Nucleus accumbens (tissue), 56 donors: Measurements from ENCODE around the gene ZMIZ2.

ENCODE experiments used
- DNase-seq, 56 donors: peaks; one replicate each; lab custom pipeline; 2025; lab: John Stamatoyannopoulos, UW

The ZMIZ2 gene

DNA sequence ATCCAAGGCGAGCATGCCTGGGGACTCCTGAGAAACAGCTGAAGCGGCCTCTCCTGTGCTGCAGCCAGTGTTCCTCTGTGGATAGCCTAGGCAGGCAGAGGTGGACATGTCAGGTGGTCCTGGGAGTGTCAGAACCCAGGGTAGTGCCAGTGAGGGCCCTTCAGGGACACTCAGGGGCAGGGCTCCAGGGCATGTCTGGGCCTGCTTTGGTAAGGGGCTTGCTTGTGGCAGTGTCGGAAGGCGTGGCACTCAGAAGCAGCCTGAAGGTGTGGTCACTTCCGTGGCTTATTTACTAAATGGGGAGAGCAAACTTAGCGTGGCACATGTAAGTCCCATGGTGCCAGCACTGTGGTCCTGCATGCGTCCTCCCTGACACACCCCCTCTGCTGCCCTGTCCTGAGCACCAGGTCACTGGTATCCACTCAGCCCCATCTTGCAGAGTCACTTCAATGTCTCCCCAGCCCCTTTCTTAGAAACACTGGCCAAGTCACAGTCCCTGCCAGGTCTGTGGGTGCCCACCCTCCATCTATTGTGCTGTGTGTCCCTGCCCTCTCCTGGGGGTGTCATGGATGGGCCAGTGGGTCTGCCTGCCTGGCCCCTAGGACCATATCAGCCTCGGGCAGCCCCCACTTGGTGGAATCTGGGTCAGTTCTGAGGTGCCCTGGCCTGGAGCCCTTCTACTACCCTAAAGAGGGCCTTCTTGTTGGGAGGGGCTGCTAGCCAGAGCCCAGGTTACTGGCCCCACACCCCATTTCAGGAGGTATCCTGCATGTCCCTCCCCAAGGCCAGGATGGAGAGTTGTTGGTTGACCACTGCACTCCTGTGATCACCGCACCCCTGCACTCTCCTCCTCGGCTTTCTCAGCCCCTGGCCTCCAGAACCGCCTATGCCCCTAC is 6.4 kb downstream of the ZMIZ2 start:
- no peak for DNase-seq

DNA sequence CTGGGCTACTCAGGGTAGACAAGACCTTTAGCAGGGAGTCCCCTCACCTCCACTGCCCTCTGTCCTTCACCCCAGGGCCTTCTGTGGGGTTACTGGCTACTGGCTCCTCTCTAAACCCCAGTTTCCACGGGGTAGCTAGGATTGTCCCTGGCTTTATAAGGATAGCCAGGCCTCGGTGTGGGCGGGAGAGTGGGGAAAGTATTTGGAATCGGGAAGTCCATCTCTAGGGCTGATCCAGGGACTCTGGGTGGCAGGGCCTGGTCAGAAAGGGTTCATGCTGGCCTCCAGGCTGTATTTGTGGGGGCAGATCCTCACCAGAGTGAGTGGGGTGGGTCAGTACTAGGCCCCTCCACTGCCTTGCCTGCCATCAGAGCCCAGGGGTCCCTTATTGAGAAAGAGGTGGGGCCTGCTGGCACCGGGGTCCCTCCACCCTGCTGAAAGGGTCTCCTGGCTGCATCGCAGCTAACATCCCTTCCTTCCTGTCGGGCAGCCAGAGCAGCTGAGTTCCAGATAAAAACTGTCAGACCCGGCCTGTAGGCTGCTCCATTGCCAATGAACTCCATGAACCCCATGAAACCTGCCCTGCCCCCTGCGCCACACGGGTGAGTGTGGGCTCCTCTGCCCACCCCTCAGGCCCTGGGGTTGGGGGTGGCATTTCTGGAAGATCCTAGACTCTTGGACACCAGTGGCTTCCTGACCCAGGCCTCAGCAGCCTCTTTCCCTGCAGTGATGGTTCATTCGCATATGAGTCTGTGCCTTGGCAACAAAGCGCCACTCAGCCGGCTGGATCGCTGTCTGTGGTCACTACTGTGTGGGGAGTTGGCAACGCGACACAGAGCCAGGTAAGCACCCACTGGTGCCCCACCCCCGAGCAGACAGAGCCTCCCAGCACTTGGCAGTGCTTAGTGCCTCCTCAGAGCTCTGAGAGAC is 7.3 kb downstream of the ZMIZ2 start:
- no peak for DNase-seq

DNA sequence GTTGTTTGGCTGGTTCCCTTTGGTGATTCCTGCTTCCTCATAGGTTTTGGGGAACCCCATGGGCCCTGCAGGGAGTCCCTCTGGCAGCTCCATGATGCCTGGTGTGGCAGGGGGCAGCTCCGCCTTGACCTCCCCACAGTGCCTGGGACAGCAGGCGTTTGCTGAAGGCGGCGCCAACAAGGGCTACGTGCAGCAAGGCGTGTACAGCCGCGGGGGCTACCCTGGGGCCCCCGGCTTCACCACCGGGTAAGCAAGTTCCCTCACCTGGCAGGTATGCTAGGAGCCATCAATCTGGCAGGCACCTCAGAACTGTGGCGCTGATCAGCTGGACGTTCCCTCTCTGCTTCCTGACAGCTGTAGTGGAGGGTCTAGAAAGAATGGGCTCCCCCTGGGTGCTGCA is 8.3 kb downstream of the ZMIZ2 start:
- DNase-seq: no peak

DNA sequence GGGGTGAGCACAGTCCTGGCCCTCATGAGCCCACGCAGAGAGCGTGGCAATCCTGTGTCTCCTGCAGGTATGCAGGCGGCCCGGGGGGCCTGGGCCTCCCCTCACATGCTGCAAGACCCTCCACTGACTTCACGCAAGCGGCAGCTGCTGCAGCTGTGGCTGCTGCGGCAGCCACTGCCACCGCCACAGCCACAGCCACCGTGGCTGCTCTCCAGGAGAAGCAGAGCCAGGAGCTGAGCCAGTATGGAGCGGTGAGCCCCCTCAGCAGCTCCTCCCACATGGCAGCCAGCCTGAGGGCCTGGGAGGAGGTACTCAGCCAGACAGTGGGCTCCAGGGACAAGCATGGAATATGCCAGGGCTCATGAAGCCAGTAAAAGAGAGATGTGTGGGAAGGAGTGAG is 8.7 kb downstream of the ZMIZ2 start:
- peak in 27 of 56 donors; percentile 4 to 59 (median 21) for DNase-seq

DNA sequence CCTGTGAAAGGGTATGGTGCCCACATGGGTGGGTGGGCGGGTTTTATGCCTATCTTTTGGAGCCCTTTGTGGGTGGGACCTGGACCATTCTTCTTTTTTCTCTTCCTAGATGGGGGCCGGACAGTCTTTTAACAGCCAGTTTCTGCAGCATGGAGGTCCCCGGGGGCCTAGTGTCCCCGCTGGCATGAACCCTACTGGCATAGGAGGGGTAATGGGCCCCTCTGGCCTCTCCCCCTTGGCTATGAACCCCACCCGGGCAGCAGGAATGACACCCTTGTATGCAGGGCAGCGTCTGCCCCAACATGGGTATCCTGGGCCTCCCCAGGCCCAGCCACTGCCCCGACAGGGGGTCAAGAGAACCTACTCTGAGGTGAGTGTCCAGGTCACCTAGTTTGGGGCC is 9.1 kb downstream of the ZMIZ2 start:
- DNase-seq: no peak

DNA sequence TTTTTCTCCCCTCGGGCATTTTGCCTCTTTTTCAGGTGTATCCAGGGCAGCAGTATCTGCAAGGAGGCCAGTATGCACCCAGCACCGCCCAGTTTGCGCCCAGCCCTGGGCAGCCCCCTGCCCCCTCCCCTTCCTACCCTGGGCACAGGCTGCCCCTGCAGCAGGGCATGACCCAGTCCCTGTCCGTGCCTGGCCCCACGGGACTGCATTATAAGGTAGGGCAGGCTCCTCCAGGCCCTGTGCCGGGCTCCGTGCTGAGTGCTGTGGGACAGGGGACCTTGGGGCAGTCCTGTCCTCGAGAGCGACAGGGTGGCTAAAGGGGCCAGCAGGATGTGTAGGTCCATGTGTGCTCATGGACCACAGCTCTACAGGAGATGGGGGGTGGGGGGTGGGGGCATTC is 10.6 kb downstream of the ZMIZ2 start:
- DNase-seq: no peak

DNA sequence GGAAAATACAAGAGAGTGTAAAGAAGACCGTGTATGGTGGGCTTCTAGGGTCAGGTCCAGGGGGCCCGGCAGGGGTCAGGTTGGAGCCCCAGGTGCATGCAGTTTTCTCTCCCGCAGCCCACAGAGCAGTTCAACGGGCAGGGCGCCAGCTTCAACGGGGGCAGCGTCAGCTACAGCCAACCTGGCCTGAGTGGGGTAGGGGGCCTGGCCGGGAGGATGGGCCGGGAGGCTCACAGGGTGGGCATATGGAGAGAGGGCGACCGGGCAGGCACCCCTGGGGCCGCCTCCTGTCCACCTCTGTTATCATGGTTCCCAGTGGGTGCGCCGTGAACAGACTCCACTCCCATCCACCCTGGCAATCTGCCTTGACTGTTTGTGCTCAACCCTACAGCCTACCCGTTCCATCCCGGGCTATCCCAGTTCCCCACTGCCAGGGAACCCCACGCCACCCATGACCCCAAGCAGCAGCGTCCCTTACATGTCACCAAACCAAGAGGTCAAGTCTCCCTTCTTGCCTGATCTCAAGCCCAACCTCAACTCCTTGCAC is 11.5 kb downstream of the ZMIZ2 start:
- no peak for DNase-seq

- DNase-seq: no peak
Measured at GRCh38 chr7:44761207-44762161, 12.8 kb downstream of the ZMIZ2 start.

GRCh38 chr7:44762300-44762699 is 13.7 kb downstream of the ZMIZ2 start:
- no peak for DNase-seq

- DNase-seq: no peak
Measured at GRCh38 chr7:44762726-44763522, 14.3 kb downstream of the ZMIZ2 start.

DNA sequence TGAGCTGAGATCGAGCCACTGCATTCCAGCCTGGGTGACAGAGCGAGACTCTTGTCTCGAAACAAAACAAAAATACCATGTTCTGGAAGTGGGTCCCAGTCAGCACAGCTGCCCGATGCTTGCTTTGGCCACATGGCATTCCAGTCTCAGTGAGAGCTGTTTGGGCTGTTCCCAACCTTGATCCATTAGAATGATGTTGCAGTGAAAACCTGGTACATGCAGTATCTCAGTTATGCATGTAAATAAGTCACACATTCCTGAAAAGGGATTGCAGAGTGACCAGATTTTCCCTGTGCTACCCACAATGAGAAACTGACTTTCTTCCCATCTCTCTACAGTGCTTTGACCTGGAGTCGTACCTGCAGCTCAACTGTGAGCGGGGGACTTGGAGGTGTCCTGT is 15.4 kb downstream of the ZMIZ2 start:
- no peak for DNase-seq

DNA sequence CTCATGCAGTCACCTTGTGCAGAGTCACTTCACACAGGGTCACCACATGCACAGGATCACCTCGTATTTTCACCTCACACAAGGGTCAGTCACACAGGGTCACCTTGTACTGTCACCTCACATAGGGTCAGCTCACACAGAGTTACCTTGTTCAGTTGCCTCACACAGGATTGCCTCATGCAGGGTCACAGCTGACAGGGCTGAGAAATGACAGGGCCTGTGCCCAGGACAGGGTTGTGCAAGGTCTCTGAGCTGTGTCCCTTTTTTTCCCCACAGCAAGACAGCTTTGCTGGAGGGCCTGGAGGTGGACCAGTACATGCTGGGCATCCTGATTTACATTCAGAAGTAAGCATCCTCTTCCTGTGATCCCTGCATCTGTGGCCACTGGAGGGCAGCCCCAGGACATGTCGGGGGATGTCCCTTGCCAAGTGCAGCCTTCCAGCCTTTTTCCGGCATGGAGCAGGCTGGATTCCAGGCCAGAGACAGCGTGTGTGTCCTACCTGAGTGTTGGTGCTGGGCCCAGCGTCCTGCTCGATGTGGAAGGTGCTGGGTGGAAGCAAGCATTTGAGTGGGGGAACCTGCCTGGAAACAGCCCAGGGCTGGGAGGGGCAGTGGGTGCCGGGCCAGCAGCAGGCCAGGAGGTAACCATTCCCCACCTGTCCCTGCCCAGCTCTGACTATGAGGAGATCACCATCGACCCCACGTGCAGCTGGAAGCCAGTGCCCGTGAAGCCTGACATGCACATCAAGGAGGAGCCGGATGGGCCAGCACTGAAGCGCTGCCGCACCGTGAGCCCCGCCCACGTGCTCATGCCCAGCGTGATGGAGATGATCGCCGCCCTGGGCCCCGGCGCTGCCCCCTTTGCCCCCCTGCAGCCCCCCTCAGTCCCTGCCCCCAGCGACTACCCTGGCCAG is 16.3 kb downstream of the ZMIZ2 start:
- DNase-seq: peak in 6 of 56 donors; percentile 9 to 35 (median 30)

DNA sequence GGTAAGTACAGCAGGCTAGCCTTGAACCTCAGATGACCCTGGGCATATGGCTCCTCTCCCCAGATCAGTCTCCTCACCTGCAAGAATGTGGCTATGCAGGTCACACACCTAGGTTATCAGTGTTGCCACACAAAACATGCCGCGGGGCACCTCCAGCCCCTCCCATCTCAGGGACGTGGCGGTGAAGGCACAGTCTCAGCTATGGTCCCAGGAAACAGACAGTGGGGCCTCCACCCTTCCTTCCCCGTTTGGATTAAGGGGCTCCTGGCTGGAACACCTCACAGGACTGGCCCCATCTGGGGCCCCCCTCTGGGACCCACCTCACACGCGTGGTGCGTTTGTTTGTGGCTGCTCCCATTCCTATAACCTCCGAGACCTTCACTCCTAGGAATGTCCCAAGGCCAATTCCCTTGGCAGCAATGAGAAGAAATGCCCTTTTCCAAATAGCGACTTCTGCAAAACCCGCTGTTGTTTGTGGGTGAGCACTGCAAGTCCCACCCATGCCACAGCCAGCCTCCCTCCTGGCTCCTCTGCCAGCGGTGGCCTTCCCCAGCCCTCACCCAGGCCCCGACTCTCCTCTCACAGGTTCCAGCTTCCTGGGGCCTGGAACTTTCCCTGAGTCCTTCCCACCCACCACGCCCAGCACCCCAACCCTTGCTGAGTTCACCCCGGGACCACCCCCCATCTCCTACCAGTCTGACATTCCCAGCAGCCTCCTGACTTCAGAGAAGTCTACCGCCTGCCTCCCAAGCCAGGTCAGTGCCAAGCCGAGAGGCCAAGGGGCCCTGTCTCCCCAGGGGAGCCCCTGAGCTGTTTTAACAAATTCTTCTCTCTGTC is 17.1 kb downstream of the ZMIZ2 start:
- DNase-seq: no peak

DNA sequence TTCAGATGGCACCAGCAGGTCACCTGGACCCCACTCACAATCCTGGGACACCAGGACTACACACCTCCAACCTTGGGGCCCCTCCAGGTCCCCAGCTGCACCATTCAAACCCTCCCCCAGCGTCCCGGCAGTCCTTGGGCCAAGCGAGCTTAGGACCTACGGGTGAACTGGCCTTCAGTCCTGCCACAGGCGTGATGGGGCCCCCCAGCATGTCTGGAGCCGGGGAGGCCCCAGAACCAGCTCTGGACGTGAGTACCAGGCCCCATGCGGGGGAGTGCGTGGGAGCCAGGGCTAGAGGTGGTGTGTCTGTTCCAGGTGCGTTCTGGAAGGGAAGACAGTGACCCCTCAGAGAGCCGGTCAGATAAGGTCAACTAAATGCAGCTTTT is 17.8 kb downstream of the ZMIZ2 start:
- no peak for DNase-seq

- peak in 29 of 56 donors; percentile 13 to 73 (median 47) for DNase-seq
Measured at GRCh38 chr7:44767134-44767911, 18.7 kb downstream of the ZMIZ2 start.

GRCh38 chr7:44767912-44768627 is 19.4 kb downstream of the ZMIZ2 start:
- DNase-seq: peak in 47 of 56 donors; percentile 8 to 83 (median 56)
